GM19238 (cell line): Measurements from ENCODE around the gene PWP2.
"Not testable (repeated sequence)": the region's sequence is repeated elsewhere in the genome, so short reads cannot be mapped to it uniquely, and the experiment has no call there.

ENCODE experiments used
- DNase-seq: peaks from one replicate; pipeline ENCODE4 v3.0.0; 2011; ENCODE audit warnings: low spot score; ENCODE audit not compliant: insufficient read length

Gene PWP2

DNA sequence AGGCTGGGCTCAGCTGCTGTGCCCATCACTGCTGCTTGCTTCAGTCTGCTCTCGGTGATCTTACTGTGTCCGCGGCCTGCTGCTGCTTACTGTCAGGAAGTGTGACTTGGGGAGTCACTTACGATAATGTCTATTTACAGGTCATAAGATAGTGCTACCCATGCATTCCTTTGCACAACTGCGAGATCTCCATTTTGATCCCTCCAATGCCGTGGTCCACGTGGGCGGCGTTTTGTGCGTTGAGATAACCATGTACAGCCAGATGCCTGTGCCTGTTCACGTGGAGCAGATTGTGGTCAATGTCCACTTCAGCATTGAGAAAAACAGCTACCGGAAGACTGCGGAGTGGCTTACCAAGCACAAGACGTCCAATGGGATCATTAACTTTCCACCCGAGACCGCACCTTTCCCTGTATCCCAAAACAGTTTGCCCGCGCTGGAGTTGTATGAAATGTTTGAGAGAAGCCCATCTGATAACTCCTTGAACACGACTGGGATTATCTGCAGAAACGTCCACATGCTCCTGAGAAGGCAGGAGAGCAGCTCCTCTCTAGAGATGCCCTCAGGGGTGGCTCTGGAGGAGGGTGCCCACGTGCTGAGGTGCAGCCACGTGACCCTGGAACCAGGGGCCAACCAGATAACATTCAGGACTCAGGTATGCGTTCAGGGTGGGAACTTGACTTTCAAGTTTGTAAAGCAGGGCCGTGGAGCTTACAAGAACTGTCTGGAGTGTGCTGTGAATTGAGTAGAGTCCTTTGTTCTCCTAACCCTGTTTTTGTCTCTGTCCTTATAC lies 24.4 kb upstream of the PWP2 start:
- no peak for DNase-seq

DNA sequence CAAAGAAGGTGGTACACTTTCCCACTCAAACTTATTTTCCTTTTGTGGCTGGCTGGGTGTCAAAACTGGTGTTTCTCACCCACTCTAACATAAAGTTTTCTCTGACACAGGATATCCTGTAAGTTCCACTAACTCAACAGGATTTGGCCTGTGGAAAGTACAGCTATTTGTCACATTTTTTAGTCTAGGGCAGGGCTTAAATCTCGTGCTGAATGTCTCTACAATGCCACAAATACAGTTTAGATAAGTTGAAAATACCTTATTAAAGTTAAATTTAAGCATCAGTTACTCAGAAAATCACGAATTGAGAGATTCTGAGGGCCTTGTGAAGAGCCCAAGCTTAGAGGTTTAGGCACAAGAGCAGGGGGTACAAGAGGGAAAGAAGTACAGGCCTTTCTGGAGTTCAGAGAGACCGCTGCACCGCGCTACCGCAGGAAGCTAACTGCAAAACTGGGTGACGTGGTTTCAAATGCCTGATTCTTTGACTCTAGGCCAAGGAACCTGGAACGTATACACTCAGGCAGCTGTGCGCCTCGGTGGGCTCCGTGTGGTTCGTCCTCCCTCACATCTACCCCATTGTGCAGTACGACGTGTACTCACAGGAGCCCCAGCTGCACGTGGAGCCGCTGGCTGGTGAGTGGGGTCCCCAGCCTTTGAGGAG lies 23.4 kb upstream of the PWP2 start:
- DNase-seq, result no peak

DNA sequence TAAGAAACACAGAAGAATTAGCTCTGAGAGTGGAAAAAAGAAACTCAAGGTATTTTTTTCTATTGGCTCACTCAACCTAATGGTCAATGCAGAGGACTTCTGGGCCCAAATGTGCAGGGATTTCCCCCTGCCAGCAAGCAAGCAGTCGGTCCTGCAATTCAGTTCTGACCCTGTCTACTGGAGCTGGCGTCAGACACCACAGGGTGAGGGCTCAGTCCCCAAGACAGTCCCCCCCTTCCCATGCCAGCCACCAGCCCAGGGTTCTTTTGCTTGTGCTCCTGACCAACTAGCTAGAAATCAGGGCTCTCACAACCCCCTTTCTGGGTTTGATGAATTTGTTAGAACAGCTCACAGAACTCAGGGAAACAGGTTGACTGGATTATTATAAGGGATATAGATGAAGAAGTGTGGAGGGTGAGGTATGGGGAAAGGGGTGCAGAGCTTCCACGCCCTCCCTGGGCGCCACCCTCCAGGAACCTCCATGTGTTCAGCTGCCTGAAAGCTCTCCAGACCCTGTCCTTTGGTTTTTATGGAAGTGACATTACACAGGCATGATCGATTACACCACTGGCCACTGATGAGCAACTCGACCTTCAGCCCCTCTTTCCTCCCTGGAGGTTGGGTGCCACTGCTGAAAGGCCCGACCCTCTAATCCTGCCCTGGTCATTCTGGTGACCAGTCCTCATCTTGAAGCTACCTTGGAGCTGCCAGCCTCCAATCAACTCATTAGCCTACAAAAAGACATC lies 22.5 kb upstream of the PWP2 start:
- DNase-seq, result no peak

DNA sequence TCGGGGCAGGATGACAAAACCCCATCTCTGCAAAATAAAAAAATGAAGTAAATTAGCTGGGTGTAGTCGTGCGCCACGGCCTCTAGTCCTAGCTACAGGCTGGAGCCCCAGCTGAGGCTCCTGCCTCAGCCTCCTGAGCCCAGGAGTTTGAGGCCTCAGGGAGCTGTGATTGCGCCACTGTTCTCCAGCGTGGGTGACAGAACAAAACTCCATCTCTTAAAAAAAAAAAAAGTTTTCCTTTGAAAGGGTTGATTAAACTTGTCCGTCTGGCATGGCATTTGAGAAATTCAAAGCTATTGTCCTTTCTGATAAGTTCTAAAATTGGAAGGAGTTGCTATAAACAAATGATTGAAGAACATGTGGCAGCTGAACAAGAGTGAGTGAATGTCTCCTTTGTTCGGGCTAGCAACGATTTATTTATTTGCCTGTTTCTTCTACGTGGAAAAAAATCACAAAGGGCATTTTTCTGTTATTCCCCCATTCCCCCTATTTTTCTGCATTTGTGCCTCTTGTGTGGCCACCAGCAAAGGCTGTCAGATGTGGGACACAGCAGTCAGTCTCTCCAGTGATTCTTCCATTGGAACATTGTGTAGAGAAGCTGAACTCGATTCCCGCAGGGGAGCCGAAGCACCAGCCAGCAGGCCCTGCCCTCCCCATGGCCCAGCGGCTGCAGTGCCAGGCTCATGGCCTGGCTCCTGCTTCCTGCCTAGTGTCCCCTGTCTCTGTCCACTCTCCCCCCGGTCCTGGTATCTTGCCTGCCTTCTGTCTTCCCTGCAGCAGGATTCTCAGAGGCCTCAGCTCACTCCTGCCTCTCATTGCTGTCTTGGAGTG lies 21.5 kb upstream of the PWP2 start:
- no peak for DNase-seq

DNA sequence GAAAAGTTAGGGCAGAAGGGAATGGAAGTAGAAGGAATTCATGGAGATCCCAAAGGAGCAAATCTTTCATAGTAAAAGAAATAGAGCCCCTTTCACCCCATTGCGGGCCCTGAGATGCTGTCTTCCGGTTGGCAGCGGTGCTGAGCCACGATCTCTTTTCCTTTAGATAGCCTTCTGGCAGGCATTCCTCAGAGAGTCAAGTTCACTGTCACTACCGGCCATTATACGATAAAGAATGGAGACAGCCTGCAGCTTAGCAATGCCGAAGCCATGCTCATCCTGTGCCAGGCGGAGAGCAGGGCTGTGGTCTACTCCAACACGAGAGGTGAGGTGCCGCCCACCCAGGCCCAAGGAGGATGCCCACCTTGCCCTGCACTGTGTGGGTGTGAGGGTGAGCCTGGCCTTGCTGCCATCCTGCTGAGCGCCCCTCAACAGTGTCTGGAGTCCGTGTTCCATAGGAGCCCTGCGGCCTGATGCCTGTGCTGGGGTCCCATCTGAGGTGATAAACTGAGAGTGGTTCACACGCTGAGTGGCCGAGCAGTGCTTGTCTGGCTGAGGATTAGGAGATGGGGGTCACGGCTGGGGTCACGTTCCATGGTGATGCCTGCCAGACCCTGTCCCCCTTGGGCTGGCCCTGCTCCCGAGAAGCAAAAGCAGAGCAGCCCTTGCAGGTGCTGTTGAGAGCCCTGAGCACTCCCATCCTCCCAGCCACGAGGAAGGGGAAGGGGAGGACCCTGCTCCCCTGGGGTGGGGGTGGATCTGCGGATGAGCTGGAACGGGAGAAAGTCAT lies 20.4 kb upstream of the PWP2 start:
- DNase-seq, result no peak

DNA sequence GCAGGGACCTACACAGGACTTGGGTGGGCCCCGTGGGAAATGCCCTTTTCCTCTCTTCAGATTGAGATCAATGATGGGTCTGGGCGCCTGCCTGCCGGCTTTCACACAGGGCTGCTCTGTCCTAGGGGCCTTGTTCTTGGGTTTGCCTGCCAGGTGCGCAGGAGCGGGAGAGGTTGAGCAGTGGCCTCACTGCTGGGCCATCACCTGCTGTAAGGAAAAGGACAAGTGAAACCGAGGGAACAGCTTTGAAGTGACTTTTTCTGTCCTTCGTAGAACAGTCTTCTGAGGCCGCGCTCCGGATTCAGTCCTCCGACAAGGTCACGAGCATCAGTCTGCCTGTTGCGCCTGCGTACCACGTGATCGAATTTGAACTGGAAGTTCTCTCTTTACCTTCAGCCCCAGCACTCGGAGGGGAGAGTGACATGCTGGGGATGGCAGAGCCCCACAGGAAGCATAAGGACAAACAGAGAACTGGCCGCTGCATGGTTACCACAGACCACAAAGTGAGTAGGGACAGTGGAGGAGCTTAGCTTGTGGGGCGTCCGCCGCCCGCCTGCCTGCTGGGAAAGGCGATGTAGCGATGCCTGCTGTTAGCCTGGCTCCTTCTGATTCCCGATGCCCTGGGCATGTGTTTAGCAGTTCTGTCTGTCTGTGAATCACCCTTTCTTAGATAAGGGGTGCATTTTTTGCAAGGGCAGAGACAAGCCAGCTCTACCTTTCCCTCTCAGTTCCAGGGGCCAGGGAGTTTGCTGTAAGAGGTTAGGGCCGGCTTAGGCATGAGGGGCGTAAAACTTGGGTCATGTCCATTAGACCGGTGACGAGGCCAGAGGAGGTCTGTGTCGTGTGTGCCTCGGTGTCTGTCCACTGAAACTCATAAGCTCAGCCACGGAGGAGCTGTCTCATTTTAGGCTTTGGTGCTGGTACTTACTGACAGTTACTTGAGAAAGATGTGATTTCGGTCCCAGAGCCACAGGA lies 19.5 kb upstream of the PWP2 start:
- no peak for DNase-seq

DNA sequence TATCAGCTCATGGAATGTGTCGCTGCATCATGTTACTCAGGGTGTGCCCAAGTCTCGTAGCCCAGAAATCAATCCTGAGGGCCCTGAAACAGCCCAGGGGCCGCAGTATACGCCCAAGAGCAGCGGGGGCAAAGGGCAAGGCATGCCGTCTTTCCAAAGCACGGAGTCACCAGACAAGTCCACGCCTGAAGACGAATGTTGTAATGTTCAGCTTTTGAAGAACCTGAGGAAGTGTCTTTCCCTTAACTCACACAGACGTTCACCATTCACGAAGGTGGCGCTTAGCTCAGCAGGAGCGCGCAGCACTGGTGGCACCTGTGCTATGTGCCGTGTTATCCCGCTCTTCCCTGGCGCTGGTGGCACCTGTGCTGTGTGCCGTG lies 18.8 kb upstream of the PWP2 start:
- DNase-seq, result no peak

DNA sequence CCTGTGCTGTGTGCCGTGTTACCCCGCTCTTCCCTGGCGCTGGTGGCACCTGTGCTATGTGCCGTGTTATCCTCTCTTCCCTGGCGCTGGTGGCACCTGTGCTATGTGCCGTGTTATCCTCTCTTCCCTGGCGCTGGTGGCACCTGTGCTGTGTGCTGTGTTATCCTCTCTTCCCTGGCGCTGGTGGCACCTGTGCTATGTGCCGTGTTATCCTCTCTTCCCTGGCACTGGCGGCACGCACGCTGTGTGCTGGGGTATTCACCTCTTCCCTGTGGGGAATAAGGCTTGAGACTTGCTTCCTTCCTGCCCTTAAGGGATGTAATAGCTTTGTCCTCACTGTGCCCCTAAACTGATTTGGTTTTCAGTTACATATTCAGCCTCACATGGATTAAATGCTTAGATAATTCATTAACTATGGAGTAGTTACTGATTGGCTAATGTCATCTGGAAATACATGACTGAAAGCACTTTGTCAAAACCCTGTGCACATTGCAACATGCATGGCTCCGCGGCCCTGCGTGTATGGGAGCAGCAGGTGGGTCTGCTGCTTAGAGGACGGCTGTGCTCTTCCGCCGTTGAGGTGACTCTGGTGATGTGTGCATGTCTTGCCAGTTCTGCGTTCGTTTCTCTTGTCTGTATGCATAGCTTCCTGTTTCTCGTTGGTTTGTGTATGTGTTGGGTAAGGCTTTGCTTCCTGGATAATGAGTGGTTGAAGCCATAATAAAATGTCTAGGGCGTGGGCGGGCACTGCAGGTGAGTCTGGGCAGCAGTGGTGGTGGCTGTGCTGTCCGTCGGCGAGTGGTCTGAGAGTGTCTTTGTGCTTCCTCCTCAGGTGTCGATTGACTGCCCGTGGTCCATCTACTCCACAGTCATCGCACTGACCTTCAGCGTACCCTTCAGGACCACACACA lies 17.9 kb upstream of the PWP2 start:
- peak; percentile 35 for DNase-seq

DNA sequence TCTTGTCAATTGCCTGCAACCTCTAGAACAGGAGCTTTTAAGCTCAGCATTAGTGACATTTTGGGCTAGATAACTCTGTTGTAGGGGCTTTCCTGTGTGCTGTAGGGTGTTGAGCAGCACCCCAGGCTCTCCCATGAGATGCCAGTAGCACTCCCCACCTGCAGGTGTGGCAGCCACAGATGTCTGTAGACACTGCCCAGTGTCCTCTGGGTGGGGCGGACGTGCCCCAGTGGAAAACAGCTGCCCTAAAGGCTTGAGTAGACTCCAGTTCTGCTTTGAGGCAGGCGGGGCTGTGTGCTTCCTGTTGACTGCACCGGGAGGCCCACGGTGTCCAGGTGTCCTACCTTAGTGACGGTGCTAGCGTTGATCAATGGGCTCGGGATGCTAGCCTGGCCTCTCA lies 16.9 kb upstream of the PWP2 start:
- DNase-seq, result no peak

DNA sequence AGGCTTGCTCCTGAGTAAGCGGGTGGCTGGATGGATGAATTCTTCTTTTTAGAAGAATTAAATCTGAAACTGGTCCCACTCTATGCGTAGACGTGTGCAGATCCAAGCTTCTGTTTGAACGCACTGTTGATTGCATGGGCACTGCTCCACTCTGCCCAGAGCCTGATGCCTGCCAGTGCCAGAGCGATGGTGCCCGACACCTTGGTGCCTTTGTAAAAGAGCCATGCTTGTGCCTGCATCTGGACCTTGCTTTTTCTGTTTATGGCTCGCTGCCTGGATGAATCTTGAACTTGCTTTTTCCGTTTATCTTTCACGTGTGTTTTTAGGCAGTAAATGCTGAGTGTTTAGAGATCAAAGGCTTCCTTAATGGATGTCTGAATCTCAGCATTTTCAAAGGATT lies 15.0 kb upstream of the PWP2 start:
- no peak for DNase-seq

DNA sequence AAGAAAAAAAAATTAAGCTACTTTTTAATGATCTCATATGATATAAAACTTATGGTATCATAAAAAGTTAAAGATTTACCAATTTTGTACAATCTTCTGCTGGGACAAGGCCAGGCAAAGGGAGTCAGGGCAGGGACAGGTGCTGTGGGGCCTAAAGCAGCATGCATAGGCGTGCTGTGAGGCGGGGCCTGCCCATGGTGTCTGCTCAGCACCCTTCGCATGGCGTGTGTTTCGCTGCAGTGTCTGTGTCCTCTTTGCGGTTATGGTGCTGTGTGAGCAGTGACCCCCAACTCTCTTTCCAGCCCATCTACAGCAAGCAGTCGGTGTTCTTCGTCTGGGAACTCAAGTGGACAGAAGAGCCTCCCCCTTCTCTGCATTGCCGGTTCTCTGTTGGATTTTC lies 13.4 kb upstream of the PWP2 start:
- DNase-seq, result no peak

DNA sequence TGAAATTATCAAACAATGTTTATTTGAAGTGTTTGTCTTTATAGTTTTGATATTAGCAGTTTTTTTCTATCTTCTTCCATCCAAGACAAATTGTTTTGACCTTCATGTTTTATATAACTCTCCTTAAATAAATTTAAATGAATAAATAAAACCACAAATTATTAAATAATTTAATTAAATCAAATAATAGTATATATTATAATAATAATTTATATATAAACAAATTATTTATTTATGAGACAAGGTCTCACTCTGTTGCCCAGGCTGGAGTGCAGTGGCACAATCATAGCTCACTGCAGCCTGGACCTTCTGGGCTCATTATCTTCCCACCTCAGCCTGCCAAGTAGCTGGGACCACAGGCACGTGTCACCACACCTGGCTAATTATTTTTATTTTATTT lies 12.4 kb upstream of the PWP2 start:
- DNase-seq, result no peak

DNA sequence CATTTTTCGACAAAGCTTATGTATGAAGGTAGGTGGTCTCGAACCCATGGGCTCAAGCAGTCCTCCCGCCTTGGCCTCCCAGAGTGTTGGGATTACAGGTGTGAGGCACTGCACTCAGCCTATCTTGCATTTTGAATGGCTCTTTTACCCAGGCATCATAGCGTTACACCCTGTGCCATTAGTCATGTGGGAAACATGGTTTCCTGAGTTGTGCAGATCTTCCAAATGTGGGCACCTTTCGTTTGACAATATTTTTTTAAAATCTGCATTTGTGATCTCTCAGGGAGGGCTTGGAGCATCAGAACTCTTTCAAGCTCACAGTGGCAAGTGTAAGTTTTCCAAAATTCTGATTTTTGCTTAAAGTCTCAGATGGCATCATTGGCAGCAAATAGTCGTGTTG lies 8.7 kb upstream of the PWP2 start:
- not testable (repeated sequence) for DNase-seq

DNA sequence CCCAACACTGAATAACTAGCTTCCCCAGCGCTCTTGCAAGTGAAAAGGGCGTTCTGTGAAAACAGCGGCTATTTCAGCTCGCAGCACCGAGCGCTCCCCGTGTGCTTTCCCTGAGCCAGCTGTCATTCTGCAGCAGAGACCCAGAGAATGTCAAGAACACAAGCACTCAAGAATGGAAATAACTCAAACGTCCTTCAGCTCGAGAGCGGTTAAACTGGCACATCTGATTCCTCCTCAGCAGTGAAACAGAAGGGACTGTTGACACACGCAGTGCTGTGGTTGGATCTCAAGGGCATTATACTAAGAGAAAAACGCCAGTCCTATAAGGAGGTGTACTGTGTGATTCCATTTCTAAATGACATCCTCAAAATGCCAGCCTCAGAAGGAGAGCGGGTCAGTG lies 8.2 kb upstream of the PWP2 start:
- not testable (repeated sequence) for DNase-seq

DNA sequence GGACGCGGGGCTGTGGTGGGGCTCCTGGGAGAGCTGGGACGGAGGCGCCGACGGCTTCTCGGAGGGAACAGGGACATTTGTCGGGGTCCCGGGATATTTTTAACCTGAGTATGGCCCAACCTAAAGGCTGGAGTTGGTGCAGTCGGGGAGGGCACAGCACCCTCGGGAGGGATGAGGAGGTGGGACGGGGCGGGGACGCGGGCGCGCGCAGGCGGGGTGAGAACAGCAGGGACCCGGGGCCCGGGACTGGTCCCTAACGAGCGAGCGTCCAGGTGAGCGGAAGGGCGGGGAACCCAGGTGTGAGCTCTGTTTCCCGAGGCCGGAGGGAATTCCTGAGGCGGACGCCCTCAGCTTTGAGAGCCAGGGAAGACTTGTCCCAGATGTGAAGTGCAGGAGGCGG lies 390 bp downstream of the PWP2 start:
- not testable (repeated sequence) for DNase-seq

DNA sequence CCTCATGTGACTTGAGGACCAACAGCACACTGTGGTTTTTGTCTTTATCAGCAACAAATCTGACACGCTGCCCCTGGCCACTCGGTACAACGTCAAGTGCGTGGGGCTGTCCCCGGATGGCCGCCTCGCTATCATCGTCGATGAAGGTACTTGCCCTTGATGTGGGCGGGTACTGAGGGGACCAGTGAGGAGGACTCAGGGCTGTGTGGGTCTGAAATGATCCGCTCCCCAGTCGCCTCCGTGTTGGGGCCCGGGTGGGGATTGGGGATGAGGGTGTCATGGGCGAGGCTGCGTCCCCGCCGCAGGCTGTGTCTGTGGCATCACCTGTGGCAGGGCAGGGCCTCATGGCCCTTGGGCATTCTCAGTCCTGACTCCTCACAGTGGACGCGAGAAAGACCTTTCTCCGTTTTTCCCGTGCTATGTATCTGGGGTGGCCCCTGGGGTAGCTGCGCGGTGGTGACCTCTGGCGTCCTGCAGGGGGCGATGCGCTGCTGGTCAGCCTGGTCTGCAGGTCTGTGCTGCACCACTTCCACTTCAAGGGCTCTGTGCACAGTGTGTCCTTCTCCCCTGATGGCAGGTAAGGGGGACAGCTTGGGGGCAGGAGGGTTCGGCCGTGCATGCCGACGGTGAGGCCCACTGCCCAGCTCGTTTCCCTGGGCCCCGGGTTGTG lies 6.6 kb downstream of the PWP2 start:
- not testable (repeated sequence) for DNase-seq

DNA sequence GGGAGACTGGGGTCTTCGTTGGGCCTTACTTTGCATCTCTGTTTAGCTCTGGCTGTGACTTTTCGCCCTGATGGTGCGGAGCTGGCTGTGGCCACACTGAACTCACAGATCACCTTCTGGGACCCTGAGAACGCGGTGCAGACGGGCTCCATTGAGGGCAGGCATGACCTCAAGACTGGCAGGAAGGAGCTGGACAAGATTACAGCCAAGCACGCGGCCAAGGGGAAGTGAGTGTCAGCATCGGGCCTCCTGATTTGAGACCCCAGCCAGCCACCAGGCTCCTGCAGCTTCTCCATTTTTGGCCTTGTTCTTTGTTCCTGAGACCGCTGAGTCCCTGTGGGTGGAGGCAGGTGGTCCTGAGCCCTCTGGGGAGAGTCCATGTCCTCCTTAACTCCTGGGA lies 14.9 kb downstream of the PWP2 start:
- DNase-seq, result not testable (repeated sequence)

DNA sequence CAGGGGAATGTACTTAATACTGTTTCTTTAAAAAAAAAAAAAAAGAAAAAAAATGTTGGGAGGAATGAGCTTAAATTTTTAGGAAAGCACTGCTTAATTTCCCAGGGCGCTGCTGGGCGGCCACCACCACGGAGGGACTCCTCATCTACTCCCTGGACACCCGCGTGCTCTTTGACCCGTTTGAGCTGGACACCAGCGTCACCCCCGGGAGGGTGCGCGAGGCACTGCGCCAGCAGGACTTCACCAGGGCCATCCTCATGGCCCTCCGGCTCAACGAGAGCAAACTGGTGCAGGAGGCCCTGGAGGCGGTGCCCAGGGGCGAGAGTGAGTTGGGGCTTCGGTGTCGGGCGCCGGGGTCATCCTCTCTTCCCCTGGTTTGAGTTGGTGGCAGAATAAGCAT lies 20.6 kb downstream of the PWP2 start:
- not testable (repeated sequence) for DNase-seq
